WTC11 (cell line): Measurements from ENCODE around the gene LARP1. TPM values are rescaled to one million over a fixed set of nuclear protein-coding genes. Genes with fewer than 3 reads are reported as not detected.

Experiments used
- ATAC-seq: fragments of 200-7000 bp; cut with Tn5 transposase; 2 replicates; pipeline ENCODE4 v1.10.0; 2021; ENCODE audit warnings: mild to moderate bottlenecking, moderate library complexity
- CTCF ChIA-PET: fragments of 300-600 bp; sonication (Branson Sonifier 250); formaldehyde crosslinking; loops from one replicate; lab custom pipeline; 2021; ENCODE audit warnings: antibody characterized with exemption; lab: Charles Lee
- POLR2A ChIA-PET: fragments of 350-600 bp; sonication (Branson Sonifier 250); formaldehyde crosslinking; loops from one replicate; lab custom pipeline; 2021; ENCODE audit warnings: antibody characterized with exemption; lab: Charles Lee
- DNase-seq: peaks from one replicate; pipeline ENCODE4 v3.0.0; 2021; ENCODE audit warnings: low spot score
- H3K27ac Mint-ChIP-seq: 2 replicates; pipeline ENCODE4 v1.8.0; 2021; ENCODE audit warnings: mixed read lengths
- H3K27me3 Mint-ChIP-seq: 2 replicates; pipeline ENCODE4 v1.8.0; 2021; ENCODE audit warnings: low read depth, mild to moderate bottlenecking, moderate library complexity, mixed read lengths
- H3K36me3 Mint-ChIP-seq: 2 replicates; pipeline ENCODE4 v1.8.0; 2021; ENCODE audit warnings: mixed read lengths
- H3K4me1 Mint-ChIP-seq: 2 replicates; pipeline ENCODE4 v1.8.0; 2022; ENCODE audit warnings: mixed read lengths
- H3K4me3 Mint-ChIP-seq: 2 replicates; pipeline ENCODE4 v1.8.0; 2021; ENCODE audit warnings: mild to moderate bottlenecking, moderate library complexity, mixed read lengths
- H3K9me3 Mint-ChIP-seq: 2 replicates; pipeline ENCODE4 v1.8.0; 2021; ENCODE audit warnings: mixed read lengths
- ATF1 ChIP-seq: sonication (generic); formaldehyde crosslinking; IDR thresholded peaks from 2 replicates; pipeline ENCODE4 v1.8.1; 2023; ENCODE audit warnings: mild to moderate bottlenecking, moderate library complexity, missing genetic modification reagents
- CTCF ChIP-seq: fragments of 200-600 bp; IDR thresholded peaks from 2 replicates; pipeline ENCODE4 v1.8.0; 2022; ENCODE audit warnings: antibody characterized with exemption
- E2F5 ChIP-seq: sonication (generic); formaldehyde crosslinking; IDR thresholded peaks from 2 replicates; pipeline ENCODE4 v1.8.1; 2022; ENCODE audit warnings: mild to moderate bottlenecking, moderate library complexity, missing genetic modification reagents
- FOXK1 ChIP-seq: sonication (generic); formaldehyde crosslinking; IDR thresholded peaks from 2 replicates; pipeline ENCODE4 v1.8.0; 2022; ENCODE audit warnings: mild to moderate bottlenecking, moderate library complexity, missing genetic modification reagents
- GRHL2 ChIP-seq: fragments of 250-450 bp; sonication (Bioruptor Pico); IDR thresholded peaks from 2 replicates; pipeline ENCODE4 v1.8.0; 2022; ENCODE audit warnings: mild to moderate bottlenecking, moderate library complexity; ENCODE audit not compliant: insufficient replicate concordance, severe bottlenecking
- IRF2 ChIP-seq: sonication (generic); formaldehyde crosslinking; IDR thresholded peaks from 2 replicates; pipeline ENCODE4 v1.8.0; 2022; ENCODE audit warnings: low read depth, missing genetic modification reagents, borderline replicate concordance
- KAT7 ChIP-seq: sonication (generic); formaldehyde crosslinking; IDR thresholded peaks from 2 replicates; pipeline ENCODE4 v1.8.1; 2023; ENCODE audit warnings: missing genetic modification reagents, mild to moderate bottlenecking, borderline replicate concordance
- NFATC4 ChIP-seq: fragments of 250-450 bp; sonication (Bioruptor Pico); IDR thresholded peaks from 2 replicates; pipeline ENCODE4 v1.9.0; 2021; ENCODE audit warnings: mild to moderate bottlenecking
- PRDM15 ChIP-seq: sonication (generic); formaldehyde crosslinking; IDR thresholded peaks from 2 replicates; pipeline ENCODE4 v1.8.0; 2022; ENCODE audit warnings: missing genetic modification reagents
- RELA ChIP-seq: sonication (generic); formaldehyde crosslinking; IDR thresholded peaks from 2 replicates; pipeline ENCODE4 v1.8.1; 2022; ENCODE audit warnings: missing genetic modification reagents, mild to moderate bottlenecking, borderline replicate concordance
- SMAD4 ChIP-seq: sonication (generic); formaldehyde crosslinking; IDR thresholded peaks from 2 replicates; pipeline ENCODE4 v1.8.0; 2022; ENCODE audit warnings: mild to moderate bottlenecking, missing genetic modification reagents
- ZBTB21 ChIP-seq: sonication (generic); formaldehyde crosslinking; IDR thresholded peaks from 2 replicates; pipeline ENCODE4 v1.8.1; 2023; ENCODE audit warnings: mild to moderate bottlenecking, missing genetic modification reagents, borderline replicate concordance
- ZNF317 ChIP-seq: sonication (generic); formaldehyde crosslinking; IDR thresholded peaks from 2 replicates; pipeline ENCODE4 v1.8.1; 2023; ENCODE audit warnings: low read depth, mild to moderate bottlenecking, moderate library complexity, missing genetic modification reagents, borderline replicate concordance
- total RNA-seq: library from RNA; stranded (reverse); gene quantifications from 3 replicates; pipeline ENCODE4 v1.2.3, GENCODE V29; 2021
- TF ChIP-seq, protein P1 (sequence below): sonication (generic); formaldehyde crosslinking; IDR thresholded peaks from 2 replicates; pipeline ENCODE4 v1.8.0; 2023; ENCODE audit warnings: mild to moderate bottlenecking, missing genetic modification reagents
- TF ChIP-seq, protein P2 (sequence below): sonication (generic); formaldehyde crosslinking; IDR thresholded peaks from 2 replicates; pipeline ENCODE4 v1.8.1; 2023; ENCODE audit warnings: mild to moderate bottlenecking, missing genetic modification reagents, moderate library complexity
- TF ChIP-seq, protein P3 (sequence below): fragments of 250-450 bp; sonication (Bioruptor Pico); IDR thresholded peaks from 2 replicates; pipeline ENCODE4 v1.9.0; 2021; ENCODE audit warnings: mild to moderate bottlenecking
- TF ChIP-seq, protein P4 (sequence below): fragments of 250-450 bp; sonication (Bioruptor Pico); IDR thresholded peaks from 2 replicates; pipeline ENCODE4 v2.1.2; 2022; ENCODE audit warnings: mild to moderate bottlenecking, moderate library complexity

Gene LARP1
- total RNA-seq, 1 experiment from 2014 or later = 406 TPM

- Mint-ChIP-seq H3K27me3 (no peaks in the 10 kb centered on the region), H3K36me3 (peaks cover 37% of the 10 kb centered on the region), H3K27ac (no peak overlapping the region), H3K4me3 (no peak overlapping the region), H3K9me3 (no peaks in the 10 kb centered on the region)
- ChIA-PET POLR2A (no interaction called here), CTCF (no interaction called here)
- ATAC-seq = no peak
- TF ChIP-seq KAT7 (CRISPR knock-in tag) (no peak), SMAD4 (CRISPR knock-in tag) (no peak), CTCF (no peak), RELA (CRISPR knock-in tag) (no peak), ZBTB21 (no peak), FOXK1 (CRISPR knock-in tag) (no peak), NFATC4 (no peak), ATF1 (CRISPR knock-in tag) (no peak), E2F5 (no peak), PRDM15 (no peak), GRHL2 (CRISPR knock-in tag) (no peak), IRF2 (CRISPR knock-in tag) (no peak), ZNF317 (CRISPR knock-in tag) (no peak)
- TF ChIP-seq, protein P1, sequence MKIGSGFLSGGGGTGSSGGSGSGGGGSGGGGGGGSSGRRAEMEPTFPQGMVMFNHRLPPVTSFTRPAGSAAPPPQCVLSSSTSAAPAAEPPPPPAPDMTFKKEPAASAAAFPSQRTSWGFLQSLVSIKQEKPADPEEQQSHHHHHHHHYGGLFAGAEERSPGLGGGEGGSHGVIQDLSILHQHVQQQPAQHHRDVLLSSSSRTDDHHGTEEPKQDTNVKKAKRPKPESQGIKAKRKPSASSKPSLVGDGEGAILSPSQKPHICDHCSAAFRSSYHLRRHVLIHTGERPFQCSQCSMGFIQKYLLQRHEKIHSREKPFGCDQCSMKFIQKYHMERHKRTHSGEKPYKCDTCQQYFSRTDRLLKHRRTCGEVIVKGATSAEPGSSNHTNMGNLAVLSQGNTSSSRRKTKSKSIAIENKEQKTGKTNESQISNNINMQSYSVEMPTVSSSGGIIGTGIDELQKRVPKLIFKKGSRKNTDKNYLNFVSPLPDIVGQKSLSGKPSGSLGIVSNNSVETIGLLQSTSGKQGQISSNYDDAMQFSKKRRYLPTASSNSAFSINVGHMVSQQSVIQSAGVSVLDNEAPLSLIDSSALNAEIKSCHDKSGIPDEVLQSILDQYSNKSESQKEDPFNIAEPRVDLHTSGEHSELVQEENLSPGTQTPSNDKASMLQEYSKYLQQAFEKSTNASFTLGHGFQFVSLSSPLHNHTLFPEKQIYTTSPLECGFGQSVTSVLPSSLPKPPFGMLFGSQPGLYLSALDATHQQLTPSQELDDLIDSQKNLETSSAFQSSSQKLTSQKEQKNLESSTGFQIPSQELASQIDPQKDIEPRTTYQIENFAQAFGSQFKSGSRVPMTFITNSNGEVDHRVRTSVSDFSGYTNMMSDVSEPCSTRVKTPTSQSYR (CRISPR knock-in tag) = no peak
- TF ChIP-seq, protein P2, sequence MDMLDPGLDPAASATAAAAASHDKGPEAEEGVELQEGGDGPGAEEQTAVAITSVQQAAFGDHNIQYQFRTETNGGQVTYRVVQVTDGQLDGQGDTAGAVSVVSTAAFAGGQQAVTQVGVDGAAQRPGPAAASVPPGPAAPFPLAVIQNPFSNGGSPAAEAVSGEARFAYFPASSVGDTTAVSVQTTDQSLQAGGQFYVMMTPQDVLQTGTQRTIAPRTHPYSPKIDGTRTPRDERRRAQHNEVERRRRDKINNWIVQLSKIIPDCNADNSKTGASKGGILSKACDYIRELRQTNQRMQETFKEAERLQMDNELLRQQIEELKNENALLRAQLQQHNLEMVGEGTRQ = no peak
- TF ChIP-seq, protein P3, sequence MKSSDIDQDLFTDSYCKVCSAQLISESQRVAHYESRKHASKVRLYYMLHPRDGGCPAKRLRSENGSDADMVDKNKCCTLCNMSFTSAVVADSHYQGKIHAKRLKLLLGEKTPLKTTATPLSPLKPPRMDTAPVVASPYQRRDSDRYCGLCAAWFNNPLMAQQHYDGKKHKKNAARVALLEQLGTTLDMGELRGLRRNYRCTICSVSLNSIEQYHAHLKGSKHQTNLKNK (CRISPR knock-in tag) = no peak
- TF ChIP-seq, protein P4, sequence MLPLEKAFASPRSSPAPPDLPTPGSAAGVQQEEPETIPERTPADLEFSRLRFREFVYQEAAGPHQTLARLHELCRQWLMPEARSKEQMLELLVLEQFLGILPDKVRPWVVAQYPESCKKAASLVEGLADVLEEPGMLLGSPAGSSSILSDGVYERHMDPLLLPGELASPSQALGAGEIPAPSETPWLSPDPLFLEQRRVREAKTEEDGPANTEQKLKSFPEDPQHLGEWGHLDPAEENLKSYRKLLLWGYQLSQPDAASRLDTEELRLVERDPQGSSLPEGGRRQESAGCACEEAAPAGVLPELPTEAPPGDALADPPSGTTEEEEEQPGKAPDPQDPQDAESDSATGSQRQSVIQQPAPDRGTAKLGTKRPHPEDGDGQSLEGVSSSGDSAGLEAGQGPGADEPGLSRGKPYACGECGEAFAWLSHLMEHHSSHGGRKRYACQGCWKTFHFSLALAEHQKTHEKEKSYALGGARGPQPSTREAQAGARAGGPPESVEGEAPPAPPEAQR (CRISPR knock-in tag) = no peak
- TF ChIP-seq, all 79 proteins: peak for 0
- DNase-seq = no peak
- H3K4me1 Mint-ChIP-seq = peaks cover 12% of the 10 kb centered on the region; the same call in 1 of the 2 replicates
Observed at GRCh38 chr5:154824070-154824469, 68.9 kb downstream of the LARP1 start.
